Glomerular endothelial cell (primary cell): Measurements from ENCODE around the gene CNIH4. TPM values are rescaled to one million over a fixed set of nuclear protein-coding genes. Genes with fewer than 3 reads are reported as not detected.
"Not testable (repeated sequence)": the region's sequence is repeated elsewhere in the genome, so short reads cannot be mapped to it uniquely, and the experiment has no call there.

Experiments used
- DNase-seq: peaks from one replicate; pipeline ENCODE4 v3.0.0-alpha.2; 2011; ENCODE audit warnings: low read depth, low spot score; ENCODE audit errors: extremely low read depth
- total RNA-seq: library from RNA; depleted of rRNA; stranded (reverse); fragments of >200 nt; gene quantifications from 2 replicates; pipeline ENCODE4 v1.2.3, GENCODE V29; 2015

The CNIH4 gene
- total RNA-seq: 41.5 and 53.6 TPM in 2 replicates

DNA sequence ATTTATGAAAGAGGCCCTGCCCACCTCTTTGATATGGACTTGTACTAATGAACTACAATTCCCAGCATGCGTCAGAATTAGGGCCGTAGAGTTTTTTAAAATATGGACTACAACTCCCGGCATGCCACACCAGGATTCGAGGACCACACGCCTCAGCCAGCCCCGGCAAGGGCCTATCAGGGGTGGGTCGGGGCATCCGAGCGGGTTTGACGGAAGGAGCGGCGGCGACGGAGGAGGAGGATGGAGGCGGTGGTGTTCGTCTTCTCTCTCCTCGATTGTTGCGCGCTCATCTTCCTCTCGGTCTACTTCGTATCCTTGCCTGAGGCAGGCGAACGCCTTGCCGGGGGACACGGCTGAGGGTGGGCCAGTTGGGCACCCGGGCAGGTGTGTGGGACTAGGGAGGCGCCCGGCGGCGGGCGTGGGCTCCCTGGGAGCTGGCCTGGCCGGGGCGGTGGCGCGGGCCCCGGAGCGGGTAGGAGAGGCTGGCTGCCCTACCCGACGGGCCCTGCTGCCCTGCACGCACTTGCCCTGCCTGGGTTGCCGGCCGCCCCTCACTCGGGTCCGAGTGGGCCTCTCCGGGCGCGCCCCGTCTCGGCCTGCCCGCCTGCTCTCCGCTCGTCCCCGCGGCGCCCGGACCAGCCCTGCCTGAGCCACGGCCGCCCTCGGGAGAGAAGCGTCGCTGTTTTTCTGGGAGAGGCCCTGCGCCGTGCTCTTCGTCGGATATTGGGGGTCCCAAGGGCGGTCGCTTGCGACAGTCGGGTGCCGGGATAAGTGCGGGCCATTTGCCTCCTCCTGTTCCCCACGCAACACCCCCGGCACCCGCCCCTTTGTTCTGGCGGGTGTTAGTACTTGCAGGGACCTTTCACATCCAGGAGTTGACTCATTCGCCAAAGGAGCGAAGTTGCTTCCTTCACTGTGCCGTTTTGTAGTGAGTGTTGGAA lies at the start of gene CNIH4:
CNIH4 (plus strand) TSS at position 195 of the 941 bp plus-strand sequence; CDS start at position 241, 46 bp downstream.
- DNase-seq: peak; percentile 75

- no peak for DNase-seq
Observed at GRCh38 chr1:224308064-224308463, 48.6 kb upstream of the CNIH4 start.

DNA sequence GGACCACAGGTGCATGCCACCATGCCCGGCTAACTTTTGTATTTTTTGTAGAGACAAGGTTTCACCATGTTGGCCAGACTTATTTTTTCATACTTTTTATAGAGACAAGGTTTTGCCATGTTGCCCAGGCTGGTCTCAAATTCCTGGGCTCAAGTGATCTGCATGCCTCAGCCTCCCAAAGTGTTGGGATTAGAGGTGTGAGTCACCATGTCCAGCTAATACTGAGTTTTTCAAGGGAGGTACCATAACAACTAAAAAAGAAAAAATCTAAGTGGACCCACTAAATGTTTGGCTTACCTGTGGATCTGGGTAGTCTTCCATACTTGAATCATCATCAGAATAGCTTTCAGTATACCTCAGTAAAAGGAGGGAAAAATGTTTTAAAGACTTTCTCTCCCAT lies 45.2 kb upstream of the CNIH4 start:
- not testable (repeated sequence) for DNase-seq

DNA sequence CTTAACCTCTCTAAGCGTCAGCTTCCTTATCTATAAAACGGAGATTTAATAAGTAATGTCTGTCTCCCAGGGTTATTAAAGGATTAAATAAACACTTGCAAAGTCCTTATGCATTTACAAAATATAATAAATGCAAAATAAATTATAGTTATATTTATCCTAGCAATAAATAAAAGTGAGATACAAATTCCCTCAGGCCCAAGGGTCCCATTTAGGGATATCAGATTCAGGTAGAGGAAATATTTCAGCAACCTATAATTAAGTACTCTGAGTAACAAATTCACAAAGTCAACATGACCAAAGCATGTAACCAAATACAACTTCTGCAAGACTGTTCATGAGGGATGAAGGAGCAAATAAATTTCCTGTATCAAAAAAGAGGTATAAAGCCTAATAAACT lies 44.7 kb upstream of the CNIH4 start:
- DNase-seq: no peak

GRCh38 chr1:224317383-224318045 lies 39.2 kb upstream of the CNIH4 start:
- DNase-seq: no peak

GRCh38 chr1:224321706-224322105 lies 35.0 kb upstream of the CNIH4 start:
- no peak for DNase-seq

DNA sequence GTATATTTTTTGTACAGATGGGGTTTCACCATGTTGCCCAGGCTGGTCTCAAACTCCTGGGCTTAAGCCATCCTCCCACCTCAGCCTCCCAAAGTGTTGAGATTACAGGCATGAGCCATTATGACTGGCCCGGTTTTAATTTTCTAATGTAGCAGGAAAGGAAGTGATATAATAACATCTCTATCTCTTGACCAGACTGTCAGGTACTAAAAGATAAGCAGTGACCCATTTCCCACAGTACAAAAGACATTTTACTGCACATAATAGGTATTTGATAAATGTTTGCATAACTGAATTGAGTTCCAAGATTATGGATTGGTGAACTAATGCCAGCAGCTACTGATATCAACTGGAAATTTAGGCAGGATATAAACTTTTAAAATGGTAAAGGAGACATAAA lies 30.7 kb upstream of the CNIH4 start:
- DNase-seq: no peak

DNA sequence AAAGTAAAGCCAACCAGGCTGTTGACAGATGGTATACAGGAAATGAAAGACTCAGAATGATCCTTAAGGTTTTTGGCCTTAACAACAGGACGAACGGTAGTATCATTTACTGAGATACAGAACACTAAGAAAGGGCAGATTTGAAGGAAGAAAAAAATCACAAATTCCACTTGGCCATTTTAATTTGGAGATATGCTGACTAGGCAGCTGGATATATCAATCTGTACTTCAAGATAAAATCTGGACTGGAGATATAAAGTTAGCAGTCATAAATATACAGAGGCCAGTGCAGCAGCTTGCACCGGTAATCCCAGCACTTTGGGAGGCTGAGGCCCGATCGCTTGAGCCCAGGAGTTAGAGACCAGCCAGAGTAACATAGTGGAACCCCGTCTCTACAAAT lies 28.0 kb upstream of the CNIH4 start:
- DNase-seq: no peak

DNA sequence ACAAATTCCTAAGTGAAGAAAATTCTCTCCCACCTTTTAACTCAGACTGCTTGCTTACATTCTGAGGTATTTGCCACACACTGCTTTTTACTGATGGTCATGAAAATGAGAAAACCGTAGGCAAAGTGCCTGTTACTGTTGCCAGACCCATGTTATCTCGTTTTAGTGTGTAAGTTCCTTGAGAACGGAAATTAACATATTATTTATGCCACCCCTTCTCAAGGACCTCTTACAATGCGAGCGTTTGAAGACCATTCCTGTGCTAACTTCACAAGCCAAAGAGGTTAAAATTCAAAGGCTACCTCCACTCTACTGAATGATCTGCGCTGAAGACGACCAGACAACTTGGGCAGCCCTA lies 27.2 kb upstream of the CNIH4 start:
- DNase-seq: no peak

- peak; percentile 39 for DNase-seq
Observed at GRCh38 chr1:224329842-224330753, 26.6 kb upstream of the CNIH4 start, which contains the start of gene NVL. NVL (minus strand) TSS chr1:224330172; CDS start chr1:224330127, 45 bp downstream.

GRCh38 chr1:224331326-224331725 lies 25.4 kb upstream of the CNIH4 start:
- no peak for DNase-seq

DNA sequence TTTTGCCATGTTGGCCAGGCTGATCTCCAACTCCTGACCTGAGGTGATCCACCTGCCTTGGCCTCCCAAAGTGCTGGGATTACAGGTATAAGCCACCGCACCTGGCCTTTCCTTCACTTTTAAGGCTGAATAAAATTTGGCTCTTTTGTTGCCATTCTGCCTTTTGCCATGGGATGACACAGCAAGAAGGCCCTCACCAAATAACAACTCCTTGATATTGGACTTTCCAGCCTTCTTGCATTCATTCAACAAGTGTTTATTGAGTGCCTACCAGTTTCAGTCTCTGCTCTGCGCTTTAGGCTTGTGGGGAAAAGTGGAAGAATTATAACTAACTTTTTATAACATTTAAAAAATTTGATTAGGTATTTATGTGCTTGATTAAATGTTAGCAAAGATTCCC lies 24.9 kb upstream of the CNIH4 start:
- DNase-seq: no peak

- peak; percentile 41 for DNase-seq
Observed at GRCh38 chr1:224333309-224333926, 23.3 kb upstream of the CNIH4 start.

DNA sequence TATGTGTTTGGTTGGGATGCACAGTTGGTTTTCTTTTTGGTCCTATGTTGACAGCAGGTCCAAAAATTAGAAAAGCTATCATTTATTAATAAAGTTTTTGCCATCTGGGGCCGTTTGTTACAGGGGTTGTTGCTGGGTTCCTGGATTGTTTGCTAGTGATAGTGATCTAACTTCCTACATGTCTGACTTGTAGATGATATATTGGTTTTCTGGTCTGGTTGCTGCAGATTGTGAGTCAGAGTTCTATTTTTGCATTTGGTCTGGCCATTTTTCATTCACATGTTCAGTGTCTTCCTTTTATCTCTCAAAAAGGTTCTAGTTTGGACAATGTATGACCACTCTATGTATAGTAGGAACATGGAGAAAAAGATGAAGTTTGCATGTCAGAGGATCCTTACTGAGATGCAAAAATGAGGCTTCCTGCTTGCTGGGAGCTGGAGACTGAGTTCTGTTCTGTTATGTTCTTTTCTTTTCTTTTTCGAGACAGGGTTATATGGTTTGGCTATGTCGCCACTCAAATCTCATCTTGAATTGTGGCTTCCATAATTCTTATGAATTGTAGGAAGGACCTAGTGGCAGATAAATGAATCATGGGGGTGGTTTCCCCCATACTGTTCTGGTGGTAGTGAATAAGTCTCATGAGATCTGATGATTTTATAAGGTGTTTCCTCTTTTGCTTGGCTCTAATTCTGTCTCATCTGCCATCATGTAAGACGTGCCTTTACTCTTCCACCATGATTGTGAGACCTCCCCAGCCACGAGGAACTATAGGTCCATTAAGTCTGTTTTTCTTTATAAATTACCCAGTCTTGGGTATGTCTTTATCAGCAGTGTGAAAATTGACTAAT lies 22.5 kb upstream of the CNIH4 start:
- DNase-seq: no peak

DNA sequence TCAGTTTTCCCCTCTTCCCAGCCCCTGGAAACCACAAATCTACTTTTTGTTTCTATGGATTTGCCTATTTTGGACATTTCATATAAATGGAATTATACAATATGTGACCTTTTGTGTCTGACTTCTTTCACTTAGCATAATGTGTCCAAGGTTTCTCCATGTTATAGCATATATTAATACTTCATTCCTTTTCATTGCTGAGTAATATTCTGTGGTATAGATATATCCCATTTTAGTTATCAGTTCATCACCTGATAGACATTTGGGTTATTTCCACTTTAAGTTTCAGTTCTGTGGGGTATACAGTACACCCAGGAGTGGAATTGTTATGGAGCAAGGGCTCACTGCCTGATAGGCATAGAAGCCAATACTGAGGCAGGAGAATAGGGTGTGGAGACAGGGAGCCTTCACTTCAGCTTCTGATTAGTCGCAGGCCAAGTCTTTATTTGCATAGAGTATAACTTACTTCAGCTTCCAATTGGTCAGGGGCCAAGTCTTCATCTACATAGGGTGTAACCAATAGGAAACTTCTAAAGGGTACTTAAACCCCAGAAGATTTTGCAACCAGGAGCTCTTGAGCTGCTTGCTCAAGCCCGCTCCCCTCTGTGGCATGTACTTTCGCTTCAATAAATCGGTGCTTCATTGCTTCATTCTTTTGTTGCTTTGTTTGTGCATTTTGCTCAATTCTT lies 18.4 kb upstream of the CNIH4 start:
- no peak for DNase-seq

- DNase-seq: no peak
Observed at GRCh38 chr1:224339442-224340033, 17.1 kb upstream of the CNIH4 start.

GRCh38 chr1:224340453-224341384 lies 16.0 kb upstream of the CNIH4 start:
- not testable (repeated sequence) for DNase-seq
